Adrenal gland (tissue), 12 donors: Measurements from ENCODE around the gene RAVER1. TPM values are rescaled to one million over a fixed set of nuclear protein-coding genes. Genes with fewer than 3 reads are reported as not detected.

Experiments
- DNase-seq, 7 donors: peaks; one replicate each; pipeline ENCODE4 v3.0.0-alpha.2; 2019 to 2020
- H3K27ac ChIP-seq, 5 donors: fragments of 200-600 bp; sonication (generic) in 4 of 5; 1 replicate in 3 of 5; 2 replicates in 2 of 5; pipeline versions ENCODE4 v1.5.1 to v1.8.0; 2016 to 2020; ENCODE audit warnings: mild to moderate bottlenecking in 1 of 5
- H3K27me3 ChIP-seq: fragments of 200-600 bp; 2 replicates; pipeline ENCODE4 v1.8.0; 2021
- H3K36me3 ChIP-seq, 2 donors: fragments of 200-600 bp; replicated peaks in 1 of 2; 1 replicate in 1 of 2; 2 replicates in 1 of 2; pipeline versions ENCODE4 v1.5.1 to v1.8.0; 2018 to 2022
- H3K4me1 ChIP-seq, 2 donors: fragments of 200-600 bp; replicated peaks in 1 of 2; 1 replicate in 1 of 2; 2 replicates in 1 of 2; pipeline versions ENCODE4 v1.5.1 to v1.8.0; 2018 to 2021
- H3K4me3 ChIP-seq, 4 donors: fragments of 200-600 bp; sonication (generic) in 3 of 4; one replicate each; pipeline ENCODE4 v1.5.1; 2016 to 2018
- H3K9me3 ChIP-seq, 3 donors: fragments of 200-600 bp; sonication (generic) in 1 of 3; replicated peaks in 1 of 3; 1 replicate in 2 of 3; 2 replicates in 1 of 3; pipeline versions ENCODE4 v1.5.1 to v1.8.0; 2016 to 2021
- CTCF ChIP-seq, 6 experiments: fragments of 450-650 bp in 4 of 6; fragments of 200-600 bp in 2 of 6; sonication (generic) in 1 of 6; IDR thresholded peaks; 1 replicate in 5 of 6; 2 replicates in 1 of 6; pipeline versions ENCODE4 v1.5.1 to v1.8.0; 2016 to 2021; ENCODE audit warnings: antibody characterized with exemption in 6 of 6, mild to moderate bottlenecking in 2 of 6, moderate library complexity in 1 of 6
- POLR2A ChIP-seq, 2 donors: fragments of 450-650 bp; IDR thresholded peaks; one replicate each; pipeline ENCODE4 v1.6.1; 2017; ENCODE audit warnings: antibody characterized with exemption in 2 of 2, mild to moderate bottlenecking in 2 of 2, moderate library complexity in 1 of 2
- WGBS, 4 donors: extraction: QIAGEN DNeasy Blood & Tissue Kit in 2 of 4; methylation state at CpG; one replicate each; pipeline versions ENCODE4 v1.1.5 to v1.1.7; 2013 to 2017; 5-methylcytosine and 5-hydroxymethylcytosine counted together
- intact Hi-C, 2 donors: fragments of 100-400 bp; cut with DNase I; formaldehyde crosslinking; loops; one replicate each; pipeline versions ENCODE4 v1.14.1 to v1.15.0; 2022 to 2023
- polyA plus RNA-seq, 3 donors: library from polyadenylated mRNA; stranded (reverse); fragments of 200-250 nt in 2 of 3; fragments of 350-450 nt in 1 of 3; fragmentation: Illumina TruSeq in 1 of 3; extraction: RNeasy Lipid Tissue Mini Kit (QIAGEN cat#74804) in 1 of 3; gene quantifications; one replicate each; pipeline ENCODE4 v1.2.3, GENCODE V29; 2013 to 2014
- total RNA-seq, 9 donors: library from RNA; depleted of rRNA in 4 of 9; stranded (reverse); fragments of >200 nt in 4 of 9; fragments of 120-200 nt in 1 of 9; fragmentation: NEBNext Ultra II Directional in 1 of 9; extraction: Animal tissue kit (Norgen Biotek cat#: 25700) in 1 of 9; gene quantifications; one replicate each; pipeline versions ENCODE4 v1.1.0 to v1.2.4, GENCODE V29; 2013 to 2023
- donor health status: healthy with polysubstance abuse.
- donor health status: Bipolar disorder and iron deficiency.
- donor health status: DM: yes; HTN: yes; CAD: no.
- donor health status: DM: no; HTN: no; CAD: no.
- donor health status: DM: no; HTN: no; CAD: no.
- donor health status: DM: yes; HTN: yes; CAD: no.

RAVER1 gene
- total and polyA plus RNA-seq, 12 donors, result 4.1 to 42.7 (median 27.0) TPM

- Histone ChIP-seq H3K27me3 (no peaks in the 10 kb centered on the region), H3K9me3 (no peaks in the 10 kb centered on the region), H3K27ac (no peak overlapping the region), H3K4me3 (no peak overlapping the region), H3K4me1 (peaks cover 7 to 12% of the 10 kb centered on the region in 2 donors), H3K36me3 (peaks cover 0 to 73% of the 10 kb centered on the region in 2 donors)
- no peak for DNase-seq
- WGBS, 4 donors, result 88 to 92% (median 91%) methylated on average over 12 to 13 of the region's 13 CpGs
- intact Hi-C loops, result no loop called here
- TF ChIP-seq CTCF (IDR thresholded peaks at IDR 0.05), result no peak
Observed at GRCh38 chr19:10318807-10319682, 14.3 kb downstream of the RAVER1 start.

GRCh38 chr19:10317857-10318462 is 15.4 kb downstream of the RAVER1 start:
- Histone ChIP-seq H3K27ac (no peak overlapping the region), H3K27me3 (no peaks in the 10 kb centered on the region), H3K36me3 (peaks cover 0 to 64% of the 10 kb centered on the region in 2 donors), H3K4me3 (no peak overlapping the region), H3K9me3 (no peaks in the 10 kb centered on the region), H3K4me1 (peaks cover 7 to 12% of the 10 kb centered on the region in 2 donors)
- 92 to 96% (median 93%) methylated on average over 11 to 15 of the region's 15 CpGs for WGBS, 4 donors
- intact Hi-C loops, result no loop called here
- no peak for DNase-seq
- TF ChIP-seq CTCF (IDR thresholded peaks at IDR 0.05), result no peak

- Histone ChIP-seq H3K36me3 (peaks cover 0 to 57% of the 10 kb centered on the region in 2 donors), H3K27me3 (no peaks in the 10 kb centered on the region), H3K9me3 (no peaks in the 10 kb centered on the region), H3K4me3 (no peak overlapping the region), H3K4me1 (peaks cover 7 to 12% of the 10 kb centered on the region in 2 donors), H3K27ac (no peak overlapping the region)
- intact Hi-C loops, result no loop called here
- DNase-seq, result no peak
- no peak for TF ChIP-seq CTCF (IDR thresholded peaks at IDR 0.05)
- TF ChIP-seq POLR2A (IDR thresholded peaks at IDR 0.05), result no peak
- WGBS, 4 donors, result 83 to 86% (median 84%) methylated on average over 20 to 29 of the region's 29 CpGs
Observed at GRCh38 chr19:10317045-10317856, 16.1 kb downstream of the RAVER1 start.
